ENCODE results near the gene NUP107.

NUP107 gene

DNA sequence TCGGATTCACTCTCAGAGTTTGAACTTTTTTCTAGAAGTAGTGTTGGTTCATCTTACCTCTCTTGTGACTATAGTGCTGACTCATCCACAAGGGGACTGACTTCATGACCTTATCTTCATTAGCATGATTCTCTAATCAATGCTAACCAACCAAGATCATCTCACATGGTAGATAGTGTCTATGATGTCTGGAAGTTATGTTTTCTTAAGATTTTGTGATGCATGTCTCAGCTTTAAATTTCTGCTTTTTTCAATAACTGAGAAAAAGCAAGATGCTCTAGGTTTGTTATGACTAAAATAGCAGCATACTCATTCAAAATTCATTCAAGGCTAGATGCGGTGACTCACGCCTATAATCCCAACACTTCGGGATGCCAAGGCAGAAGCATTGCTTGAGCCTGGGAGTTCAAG is 46.9 kb downstream of the NUP107 start:
- H3K27me3 ChIP-seq (ENCODE audit: insufficient read depth, poor library complexity, severe bottlenecking) = no peaks in the 10 kb centered on the region
- no peak overlapping the region for H3K27ac ChIP-seq (replicated peaks)
- TF ChIP-seq, protein P1, sequence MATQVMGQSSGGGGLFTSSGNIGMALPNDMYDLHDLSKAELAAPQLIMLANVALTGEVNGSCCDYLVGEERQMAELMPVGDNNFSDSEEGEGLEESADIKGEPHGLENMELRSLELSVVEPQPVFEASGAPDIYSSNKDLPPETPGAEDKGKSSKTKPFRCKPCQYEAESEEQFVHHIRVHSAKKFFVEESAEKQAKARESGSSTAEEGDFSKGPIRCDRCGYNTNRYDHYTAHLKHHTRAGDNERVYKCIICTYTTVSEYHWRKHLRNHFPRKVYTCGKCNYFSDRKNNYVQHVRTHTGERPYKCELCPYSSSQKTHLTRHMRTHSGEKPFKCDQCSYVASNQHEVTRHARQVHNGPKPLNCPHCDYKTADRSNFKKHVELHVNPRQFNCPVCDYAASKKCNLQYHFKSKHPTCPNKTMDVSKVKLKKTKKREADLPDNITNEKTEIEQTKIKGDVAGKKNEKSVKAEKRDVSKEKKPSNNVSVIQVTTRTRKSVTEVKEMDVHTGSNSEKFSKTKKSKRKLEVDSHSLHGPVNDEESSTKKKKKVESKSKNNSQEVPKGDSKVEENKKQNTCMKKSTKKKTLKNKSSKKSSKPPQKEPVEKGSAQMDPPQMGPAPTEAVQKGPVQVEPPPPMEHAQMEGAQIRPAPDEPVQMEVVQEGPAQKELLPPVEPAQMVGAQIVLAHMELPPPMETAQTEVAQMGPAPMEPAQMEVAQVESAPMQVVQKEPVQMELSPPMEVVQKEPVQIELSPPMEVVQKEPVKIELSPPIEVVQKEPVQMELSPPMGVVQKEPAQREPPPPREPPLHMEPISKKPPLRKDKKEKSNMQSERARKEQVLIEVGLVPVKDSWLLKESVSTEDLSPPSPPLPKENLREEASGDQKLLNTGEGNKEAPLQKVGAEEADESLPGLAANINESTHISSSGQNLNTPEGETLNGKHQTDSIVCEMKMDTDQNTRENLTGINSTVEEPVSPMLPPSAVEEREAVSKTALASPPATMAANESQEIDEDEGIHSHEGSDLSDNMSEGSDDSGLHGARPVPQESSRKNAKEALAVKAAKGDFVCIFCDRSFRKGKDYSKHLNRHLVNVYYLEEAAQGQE (IDR thresholded peaks at IDR 0.05; ENCODE audit: insufficient replicate concordance, low read depth) = no peak
- TF ChIP-seq, protein P2, sequence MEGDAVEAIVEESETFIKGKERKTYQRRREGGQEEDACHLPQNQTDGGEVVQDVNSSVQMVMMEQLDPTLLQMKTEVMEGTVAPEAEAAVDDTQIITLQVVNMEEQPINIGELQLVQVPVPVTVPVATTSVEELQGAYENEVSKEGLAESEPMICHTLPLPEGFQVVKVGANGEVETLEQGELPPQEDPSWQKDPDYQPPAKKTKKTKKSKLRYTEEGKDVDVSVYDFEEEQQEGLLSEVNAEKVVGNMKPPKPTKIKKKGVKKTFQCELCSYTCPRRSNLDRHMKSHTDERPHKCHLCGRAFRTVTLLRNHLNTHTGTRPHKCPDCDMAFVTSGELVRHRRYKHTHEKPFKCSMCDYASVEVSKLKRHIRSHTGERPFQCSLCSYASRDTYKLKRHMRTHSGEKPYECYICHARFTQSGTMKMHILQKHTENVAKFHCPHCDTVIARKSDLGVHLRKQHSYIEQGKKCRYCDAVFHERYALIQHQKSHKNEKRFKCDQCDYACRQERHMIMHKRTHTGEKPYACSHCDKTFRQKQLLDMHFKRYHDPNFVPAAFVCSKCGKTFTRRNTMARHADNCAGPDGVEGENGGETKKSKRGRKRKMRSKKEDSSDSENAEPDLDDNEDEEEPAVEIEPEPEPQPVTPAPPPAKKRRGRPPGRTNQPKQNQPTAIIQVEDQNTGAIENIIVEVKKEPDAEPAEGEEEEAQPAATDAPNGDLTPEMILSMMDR (IDR thresholded peaks at IDR 0.05; ENCODE audit: insufficient read depth, low read length) = no peak
- TF ChIP-seq GABPA (IDR thresholded peaks at IDR 0.05; ENCODE audit: low read depth) (no peak), POLR2AphosphoS5 (IDR thresholded peaks at IDR 0.05; ENCODE audit: low read depth) (no peak), SPI1 (IDR thresholded peaks at IDR 0.05; ENCODE audit: borderline replicate concordance, low read depth) (no peak)
- no peak overlapping the region for H3K4me3 ChIP-seq (replicated peaks; ENCODE audit: insufficient read depth, low read length)
- no peak for DNase-seq (ENCODE audit: low read depth in 1 of 2, low spot score in 1 of 2)

DNA sequence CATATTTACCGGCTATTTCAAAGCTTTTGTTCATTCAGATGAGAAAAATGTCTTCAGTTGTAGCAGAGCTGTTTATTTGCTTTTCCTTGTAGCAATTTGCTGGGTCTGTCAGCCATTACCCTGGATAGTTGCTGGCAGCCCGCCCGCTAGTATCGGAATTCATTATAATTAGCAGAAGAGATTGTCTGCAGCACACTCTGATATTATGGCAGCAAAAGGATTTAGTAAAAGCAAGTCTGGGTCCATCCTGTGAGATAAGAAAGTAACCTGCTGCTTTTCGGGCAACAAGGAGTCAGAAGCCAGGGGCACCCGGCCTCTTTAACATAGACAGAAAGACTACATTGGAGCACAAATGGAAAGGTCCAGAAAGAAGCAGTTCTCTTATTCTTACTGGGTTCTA is 53.1 kb downstream of the NUP107 start:
- no peak for DNase-seq (ENCODE audit: low read depth in 1 of 2, low spot score in 1 of 2)
- TF ChIP-seq, protein P1 (IDR thresholded peaks at IDR 0.05; ENCODE audit: insufficient replicate concordance, low read depth) = no peak
- TF ChIP-seq, protein P2 (IDR thresholded peaks at IDR 0.05; ENCODE audit: insufficient read depth, low read length) = no peak
- TF ChIP-seq SPI1 (IDR thresholded peaks at IDR 0.05; ENCODE audit: borderline replicate concordance, low read depth) = no peak
- no peak for TF ChIP-seq GABPA (IDR thresholded peaks at IDR 0.05; ENCODE audit: low read depth)
- TF ChIP-seq POLR2AphosphoS5 (IDR thresholded peaks at IDR 0.05; ENCODE audit: low read depth) = no peak
- H3K27me3 ChIP-seq (ENCODE audit: insufficient read depth, poor library complexity, severe bottlenecking) = no peaks in the 10 kb centered on the region

DNA sequence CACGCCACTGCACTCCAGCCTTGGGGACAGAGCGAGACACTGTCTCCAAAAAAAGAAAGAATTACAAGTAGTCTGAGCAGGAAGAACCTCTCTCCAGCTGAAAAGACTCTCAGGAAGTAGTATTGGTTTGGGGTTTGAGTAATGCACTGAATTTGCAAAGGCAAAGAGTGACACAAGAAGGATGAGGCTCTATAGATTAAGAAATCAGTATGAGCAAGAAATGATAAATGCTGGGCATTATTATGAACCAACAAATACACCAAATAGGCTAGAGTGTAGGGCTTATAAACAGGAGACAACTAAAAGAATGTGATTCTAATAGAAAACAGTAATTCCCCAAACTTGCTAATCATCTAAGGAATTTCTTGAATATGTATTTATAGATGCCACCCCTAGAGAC is 56.6 kb downstream of the NUP107 start:
- Histone ChIP-seq H3K27ac (replicated peaks) (peak overlapping the region; percentile 61), H3K27me3 (ENCODE audit: insufficient read depth, poor library complexity, severe bottlenecking) (no peaks in the 10 kb centered on the region), H3K4me3 (replicated peaks; ENCODE audit: insufficient read depth, low read length) (no peak overlapping the region)
- TF ChIP-seq, protein P2 (IDR thresholded peaks at IDR 0.05; ENCODE audit: insufficient read depth, low read length) = no peak
- TF ChIP-seq, protein P1 (IDR thresholded peaks at IDR 0.05; ENCODE audit: insufficient replicate concordance, low read depth) = no peak
- TF ChIP-seq GABPA (IDR thresholded peaks at IDR 0.05; ENCODE audit: low read depth) (no peak), SPI1 (IDR thresholded peaks at IDR 0.05; ENCODE audit: borderline replicate concordance, low read depth) (no peak), POLR2AphosphoS5 (IDR thresholded peaks at IDR 0.05; ENCODE audit: low read depth) (no peak)
- DNase-seq (ENCODE audit: low read depth in 1 of 2, low spot score in 1 of 2) = peak in 1 of 2 experiments; percentile 62

More for the DNA sequence above, 53.1 kb downstream of the NUP107 start:
- Histone ChIP-seq H3K4me3 (replicated peaks; ENCODE audit: insufficient read depth, low read length) (no peak overlapping the region), H3K27ac (replicated peaks) (no peak overlapping the region)
